IMR-90 (cell line): ENCODE measurements around the gene IFNA17. TPM values are rescaled to one million over a fixed set of nuclear protein-coding genes. Genes with fewer than 3 reads are reported as not detected.
"Not testable (repeated sequence)": the region's sequence is repeated elsewhere in the genome, so short reads cannot be mapped to it uniquely, and the experiment has no call there.

ENCODE experiments used
- ATAC-seq: fragments of 200-7000 bp; cut with Tn5 transposase; 2 replicates; pipeline ENCODE4 v1.9.1; 2020; ENCODE audit warnings: low read depth, mild to moderate bottlenecking, moderate library complexity
- BruUV-seq: library from RNA; stranded (reverse); fragments of 400-500 nt; replicated peaks from 2 replicates; lab custom pipeline; 2021; lab: Mats Ljungman, UMichigan
- CTCF ChIA-PET: fragments of 300-600 bp; formaldehyde crosslinking; extraction: SDS; loops from one replicate; lab custom pipeline; 2021; ENCODE audit warnings: antibody characterized with exemption; lab: Yijun Ruan, JAX
- POLR2A ChIA-PET: fragments of 300-600 bp; sonication (Branson Sonifier 250); formaldehyde crosslinking; loops from one replicate; lab custom pipeline; 2022; ENCODE audit warnings: antibody characterized with exemption; ENCODE audit not compliant: unreplicated experiment; lab: Charles Lee
- DNase-seq: peaks from one replicate; pipeline ENCODE4 v3.0.0; 2013
- H2AFZ ChIP-seq: replicated peaks from 2 replicates; pipeline ENCODE3; 2013; ENCODE audit warnings: low read length, mild to moderate bottlenecking; ENCODE audit not compliant: poor library complexity
- H2AK5ac ChIP-seq: 2 replicates; pipeline ENCODE4 v1.6.1; 2013; ENCODE audit warnings: low read depth, low read length, inconsistent platforms
- H2AK9ac ChIP-seq: replicated peaks from 2 replicates; pipeline ENCODE3; 2013; ENCODE audit warnings: mild to moderate bottlenecking, low read depth, low read length, moderate library complexity; ENCODE audit not compliant: poor library complexity
- H2BK120ac ChIP-seq: 2 replicates; pipeline ENCODE4 v1.6.1; 2013; ENCODE audit warnings: low read depth, low read length, inconsistent platforms
- H2BK15ac ChIP-seq: 3 replicates; pipeline ENCODE4 v1.6.1; 2013; ENCODE audit warnings: low read depth, low read length, inconsistent platforms
- H2BK20ac ChIP-seq: 2 replicates; pipeline ENCODE4 v1.6.1; 2013; ENCODE audit warnings: low read depth, mild to moderate bottlenecking, inconsistent platforms, low read length, moderate library complexity
- H2BK5ac ChIP-seq: 2 replicates; pipeline ENCODE4 v1.6.1; 2013; ENCODE audit warnings: mild to moderate bottlenecking, low read depth, low read length, inconsistent platforms; ENCODE audit not compliant: poor library complexity, severe bottlenecking
- H3K14ac ChIP-seq: replicated peaks from 2 replicates; pipeline ENCODE4 v1.6.1; 2013; ENCODE audit warnings: low read depth, low read length, inconsistent platforms
- H3K18ac ChIP-seq: 2 replicates; pipeline ENCODE4 v1.6.1; 2013; ENCODE audit warnings: low read depth, low read length, control low read depth
- H3K23ac ChIP-seq: 2 replicates; pipeline ENCODE4 v1.6.1; 2013; ENCODE audit warnings: low read depth, low read length, inconsistent platforms
- H3K27ac ChIP-seq: 2 replicates; pipeline ENCODE4 v1.5.1; 2013; ENCODE audit warnings: mild to moderate bottlenecking, control low read depth, low read length; ENCODE audit not compliant: insufficient read depth
- H3K27me3 ChIP-seq: 2 replicates; pipeline ENCODE4 v1.6.1; 2013; ENCODE audit warnings: low read length; ENCODE audit not compliant: control insufficient read depth, insufficient read depth
- H3K36me3 ChIP-seq: 2 replicates; pipeline ENCODE4 v1.6.1; 2013; ENCODE audit warnings: low read length, mixed read lengths; ENCODE audit not compliant: control insufficient read depth, insufficient read depth
- H3K4ac ChIP-seq: 2 replicates; pipeline ENCODE4 v1.6.1; 2013; ENCODE audit warnings: low read depth, low read length, inconsistent platforms
- H3K4me1 ChIP-seq: 2 replicates; pipeline ENCODE4 v1.6.1; 2013; ENCODE audit warnings: low read length, mixed read lengths; ENCODE audit not compliant: control insufficient read depth, insufficient read depth
- H3K4me2 ChIP-seq: 2 replicates; pipeline ENCODE4 v1.6.1; 2013; ENCODE audit warnings: low read depth, mild to moderate bottlenecking, control low read depth, low read length, moderate library complexity
- H3K4me3 ChIP-seq: 2 replicates; pipeline ENCODE4 v1.5.1; 2013; ENCODE audit warnings: low read depth, mild to moderate bottlenecking, control low read depth, low read length, moderate library complexity; ENCODE audit not compliant: insufficient read depth
- H3K56ac ChIP-seq: 2 replicates; pipeline ENCODE4 v1.6.1; 2013; ENCODE audit warnings: low read length, inconsistent platforms; ENCODE audit not compliant: insufficient read depth; ENCODE audit errors: extremely low read depth
- H3K79me1 ChIP-seq, 2 experiments: 2 replicates each; pipeline ENCODE4 v1.6.1; 2013; ENCODE audit warnings: low read length in 2 of 2, inconsistent platforms in 1 of 2, low read depth in 1 of 2
- H3K9ac ChIP-seq: 2 replicates; pipeline ENCODE4 v1.6.1; 2013; ENCODE audit warnings: low read depth, low read length, control low read depth
- H3K9me1 ChIP-seq: 2 replicates; pipeline ENCODE4 v1.6.1; 2013; ENCODE audit warnings: low read length, inconsistent platforms; ENCODE audit not compliant: insufficient read depth
- H3K9me3 ChIP-seq: 2 replicates; pipeline ENCODE4 v1.6.1; 2013; ENCODE audit warnings: low read length; ENCODE audit not compliant: control insufficient read depth, insufficient read depth
- H4K20me1 ChIP-seq: 2 replicates; pipeline ENCODE4 v1.6.1; 2013; ENCODE audit warnings: low read length, inconsistent platforms; ENCODE audit not compliant: insufficient read depth
- H4K5ac ChIP-seq: 2 replicates; pipeline ENCODE4 v1.6.1; 2013; ENCODE audit warnings: mild to moderate bottlenecking, low read depth, low read length, control low read depth
- H4K8ac ChIP-seq, 2 experiments: 2 replicates each; pipeline ENCODE4 v1.6.1; 2013; ENCODE audit warnings: low read depth in 2 of 2, low read length in 2 of 2, control low read depth in 1 of 2, inconsistent platforms in 1 of 2
- H4K91ac ChIP-seq: 2 replicates; pipeline ENCODE4 v1.6.1; 2013; ENCODE audit warnings: low read depth, low read length, inconsistent platforms; ENCODE audit not compliant: insufficient read depth
- WGBS, 2 experiments: methylation state at CpG; one replicate each; pipeline versions ENCODE4 v1.1.5 to v1.1.7; 2013; ENCODE audit warnings: missing lambda C conversion rate in 2 of 2; ENCODE audit not compliant: insufficient read length in 1 of 2; ENCODE audit errors: extremely low coverage in 2 of 2; 5-methylcytosine and 5-hydroxymethylcytosine counted together
- dilution Hi-C: fragments of 300-500 bp; cut with HindIII; formaldehyde crosslinking; loops from one replicate; pipeline ENCODE4 v1.14.3; 2018; ENCODE audit warnings: low sequenced_read_pairs; ENCODE audit not compliant: unreplicated experiment
- in situ Hi-C: fragments of 300-500 bp; cut with MboI; formaldehyde crosslinking; loops from 3 replicates; pipeline ENCODE4 v1.14.3; 2019; ENCODE audit warnings: low sequenced_read_pairs, inconsistent platforms, mixed read lengths
- intact Hi-C: fragments of 100-400 bp; cut with micrococcal nuclease; formaldehyde crosslinking; loops from 2 replicates; pipeline ENCODE4 v1.10.0; 2022
- polyA plus RNA-seq, 3 experiments: library from polyadenylated mRNA; depleted of rRNA; stranded (reverse); fragments of >200 nt; gene quantifications; 2 replicates each; pipeline ENCODE4 v1.2.3, GENCODE V29; 2012; ENCODE audit warnings: low replicate concordance in 1 of 3
- total RNA-seq: library from RNA; depleted of rRNA; stranded (reverse); fragments of >200 nt; gene quantifications from 2 replicates; pipeline ENCODE4 v1.2.3, GENCODE V29; 2012

The IFNA17 gene
- total and polyA plus RNA-seq, 2 of the 4 experiments (the other 2 are of a cell fraction) = not detected

- H4K20me1 ChIP-seq, BruUV-seq, H2AFZ ChIP-seq, H3K27ac ChIP-seq, H3K9me1 ChIP-seq, H2BK20ac ChIP-seq, H4K5ac ChIP-seq, dilution Hi-C loops, H3K4me3 ChIP-seq, H2BK15ac ChIP-seq, H3K56ac ChIP-seq, H2BK120ac ChIP-seq, ATAC-seq, DNase-seq, H4K8ac ChIP-seq, H3K27me3 ChIP-seq, H3K18ac ChIP-seq, H2AK9ac ChIP-seq, H3K4me2 ChIP-seq, H2BK5ac ChIP-seq, H3K9me3 ChIP-seq, H3K36me3 ChIP-seq, H3K4ac ChIP-seq, POLR2A ChIA-PET, H3K9ac ChIP-seq, H3K14ac ChIP-seq, H3K4me1 ChIP-seq, in situ Hi-C loops, H3K79me1 ChIP-seq, H2AK5ac ChIP-seq, H4K91ac ChIP-seq, H3K23ac ChIP-seq: not testable (repeated sequence)
- intact Hi-C loops = loop anchor here (5.0 kb wide), 1 partner anchor 216 kb away; no protein-coding TSS in a partner anchor
- WGBS, 2 experiments = no CpG with 5 or more reads among the region's 1 CpG
- CTCF ChIA-PET = interaction anchor here (0.6 to 2.3 kb wide), 7 partner anchors 17 to 560 kb away, joined by 3 to 10 read pairs (median 4); no protein-coding TSS in a partner anchor
Observed at GRCh38 chr9:21236360-21236714, 8.3 kb upstream of the IFNA17 start.
